LoVo (cell line): ENCODE results near the gene PDCD1.

Experiments used
- DNase-seq: peaks from one replicate; pipeline ENCODE4 v3.0.0-alpha.2; 2016; ENCODE audit warnings: low spot score

PDCD1 gene

DNA sequence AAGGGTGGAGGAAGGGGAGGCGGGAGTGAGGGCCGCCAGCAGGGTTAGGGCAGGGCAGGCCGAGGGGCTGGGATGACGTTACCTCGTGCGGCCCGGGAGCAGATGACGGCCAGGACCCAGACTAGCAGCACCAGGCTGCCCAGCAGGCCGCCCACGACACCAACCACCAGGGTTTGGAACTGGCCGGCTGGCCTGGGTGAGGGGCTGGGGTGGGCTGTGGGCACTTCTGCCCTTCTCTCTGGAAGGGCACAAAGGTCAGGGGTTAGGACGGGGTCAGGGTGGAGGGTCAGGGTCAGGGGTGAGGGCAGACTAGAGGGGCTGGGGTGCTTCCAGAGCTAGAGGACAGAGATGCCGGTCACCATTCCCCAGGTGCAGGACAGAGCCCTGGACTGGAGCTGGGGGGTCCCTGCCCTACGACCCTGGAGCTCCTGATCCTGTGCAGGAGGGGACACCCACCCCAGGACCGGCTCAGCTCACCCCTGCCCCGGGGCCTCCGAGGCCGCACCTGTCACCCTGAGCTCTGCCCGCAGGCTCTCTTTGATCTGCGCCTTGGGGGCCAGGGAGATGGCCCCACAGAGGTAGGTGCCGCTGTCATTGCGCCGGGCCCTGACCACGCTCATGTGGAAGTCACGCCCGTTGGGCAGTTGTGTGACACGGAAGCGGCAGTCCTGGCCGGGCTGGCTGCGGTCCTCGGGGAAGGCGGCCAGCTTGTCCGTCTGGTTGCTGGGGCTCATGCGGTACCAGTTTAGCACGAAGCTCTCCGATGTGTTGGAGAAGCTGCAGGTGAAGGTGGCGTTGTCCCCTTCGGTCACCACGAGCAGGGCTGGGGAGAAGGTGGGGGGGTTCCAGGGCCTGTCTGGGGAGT is 6.3 kb downstream of the PDCD1 start:
- DNase-seq = no peak

GRCh38 chr2:241851325-241852115 is 7.2 kb downstream of the PDCD1 start:
- no peak for DNase-seq

DNA sequence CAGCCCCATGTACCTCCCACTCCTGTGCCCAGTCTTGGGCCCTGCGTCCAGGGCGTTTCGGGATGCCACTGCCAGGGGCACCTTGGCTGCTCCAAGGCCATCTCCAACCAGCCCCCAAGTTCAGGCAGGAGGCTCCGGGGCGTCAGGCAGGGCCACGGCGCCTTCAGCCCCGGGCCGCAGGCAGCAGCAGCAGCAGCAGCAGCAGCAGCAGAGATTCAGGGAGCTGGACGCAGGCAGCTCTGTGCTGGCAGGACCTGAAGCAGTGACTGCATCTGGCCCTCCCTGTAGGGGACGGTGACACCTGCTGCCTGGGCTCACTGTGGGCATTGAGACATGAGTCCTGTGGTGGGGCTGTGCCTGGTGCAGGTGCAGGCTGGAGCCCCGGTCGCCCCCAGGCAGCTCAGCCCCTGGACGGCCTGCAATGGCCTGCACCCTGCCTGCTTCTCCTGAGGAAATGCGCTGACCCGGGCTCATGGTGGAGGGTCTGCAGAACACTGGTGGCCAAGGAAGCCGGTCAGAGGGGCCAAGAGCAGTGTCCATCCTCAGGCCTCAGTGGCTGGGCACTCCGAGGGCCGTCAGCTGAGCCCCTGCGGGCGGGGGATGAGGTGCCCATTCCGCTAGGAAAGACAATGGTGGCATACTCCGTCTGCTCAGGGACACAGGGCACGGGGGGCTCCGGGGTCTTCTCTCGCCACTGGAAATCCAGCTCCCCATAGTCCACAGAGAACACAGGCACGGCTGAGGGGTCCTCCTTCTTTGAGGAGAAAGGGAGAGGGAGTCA is 8.0 kb downstream of the PDCD1 start:
- no peak for DNase-seq

- DNase-seq = no peak
Observed at GRCh38 chr2:241849616-241850543, 8.8 kb downstream of the PDCD1 start.

GRCh38 chr2:241848761-241849615 is 9.7 kb downstream of the PDCD1 start:
- DNase-seq = no peak

DNA sequence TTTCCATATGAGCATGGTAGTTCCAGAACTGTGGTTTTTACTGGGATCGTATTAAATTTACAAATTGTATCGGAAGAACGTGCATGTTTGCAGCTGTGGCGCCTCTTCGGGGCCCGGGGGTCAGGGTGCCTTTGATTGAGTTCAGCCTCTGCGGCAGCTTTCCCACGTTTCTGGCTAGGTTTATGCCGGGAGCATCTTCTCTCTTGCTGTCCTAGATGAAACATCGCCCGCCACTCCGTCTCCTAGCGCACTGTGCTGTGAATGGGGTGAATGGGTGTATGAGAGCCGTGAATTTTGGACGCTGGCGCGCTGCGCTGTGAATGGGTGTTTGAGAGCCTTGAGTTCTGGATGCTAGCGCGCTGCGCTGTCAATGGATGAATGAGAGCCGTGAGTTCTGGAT is 12.3 kb downstream of the PDCD1 start:
- no peak for DNase-seq

DNA sequence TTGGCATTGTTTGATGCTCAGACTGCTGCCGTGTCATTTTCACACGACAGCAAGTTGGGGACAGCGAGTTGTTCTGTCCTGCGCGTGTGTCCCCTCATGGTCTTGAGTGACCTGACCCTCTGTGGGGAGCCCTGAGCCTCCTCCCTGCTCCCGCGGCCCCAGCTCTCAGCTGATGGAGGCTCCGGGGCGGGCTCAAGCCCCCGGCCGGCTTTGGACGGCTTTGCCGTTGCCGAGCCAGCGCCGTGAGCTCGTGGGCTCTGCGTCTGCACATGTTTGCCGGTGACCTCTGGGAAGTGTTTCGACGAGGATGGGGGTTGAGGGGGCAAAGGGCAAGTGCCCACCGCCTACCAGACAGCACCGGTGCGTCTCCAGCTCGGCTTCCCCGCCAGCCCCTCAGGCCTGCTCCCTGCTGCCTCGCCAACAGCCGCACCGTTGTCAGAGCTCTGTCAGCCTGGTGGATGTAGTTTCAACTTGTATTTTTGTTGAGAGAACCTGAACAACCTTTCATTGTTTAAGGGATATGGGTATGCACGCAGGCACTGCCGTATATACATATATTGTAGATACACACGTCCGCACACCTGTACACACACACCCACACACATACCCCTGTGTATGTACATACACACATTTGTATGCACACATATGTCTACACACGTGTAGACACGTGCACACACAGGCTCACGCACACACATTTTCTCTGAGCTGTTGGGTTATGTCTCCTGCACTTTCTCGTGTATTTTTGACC is 13.7 kb downstream of the PDCD1 start:
- no peak for DNase-seq

- peak; percentile 85 for DNase-seq
Observed at GRCh38 chr2:241844066-241844728, 14.5 kb downstream of the PDCD1 start.

GRCh38 chr2:241843321-241844065 is 15.2 kb downstream of the PDCD1 start:
- no peak for DNase-seq

DNA sequence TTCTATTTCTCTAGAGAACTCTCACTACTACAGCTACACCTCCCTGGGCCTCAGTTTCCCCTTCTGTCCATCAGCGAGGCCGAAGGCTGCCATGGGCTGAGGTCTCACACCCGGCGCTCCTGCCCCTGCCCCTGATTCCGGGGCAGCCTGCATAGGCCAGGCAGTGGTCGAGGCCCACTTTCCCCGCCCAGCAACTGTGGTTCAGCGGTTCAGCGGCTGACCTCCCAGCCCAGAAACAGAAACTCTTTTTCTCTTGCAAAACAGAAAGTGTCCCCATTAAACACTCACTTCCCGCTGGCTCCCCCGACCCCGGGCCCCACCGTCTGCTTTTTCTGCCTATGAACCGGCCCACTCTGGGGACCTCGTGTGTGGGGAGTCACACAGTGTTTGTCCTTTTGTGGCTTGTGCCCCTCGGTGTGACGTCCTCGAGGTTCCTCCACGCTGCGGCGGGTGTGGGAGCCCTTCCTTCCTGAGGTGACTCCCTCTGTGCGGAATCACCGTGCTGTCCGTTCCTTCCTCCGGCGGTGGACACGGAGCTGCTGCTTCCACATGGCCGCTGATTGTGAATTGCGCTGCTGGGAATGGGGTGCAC is 16.0 kb downstream of the PDCD1 start:
- DNase-seq = no peak

GRCh38 chr2:241842067-241842415 is 16.7 kb downstream of the PDCD1 start:
- DNase-seq = no peak

GRCh38 chr2:241841181-241842066 is 17.3 kb downstream of the PDCD1 start:
- no peak for DNase-seq

- no peak for DNase-seq
Observed at GRCh38 chr2:241837197-241837965, 21.3 kb downstream of the PDCD1 start.

GRCh38 chr2:241836292-241836691 is 22.4 kb downstream of the PDCD1 start:
- DNase-seq = no peak

DNA sequence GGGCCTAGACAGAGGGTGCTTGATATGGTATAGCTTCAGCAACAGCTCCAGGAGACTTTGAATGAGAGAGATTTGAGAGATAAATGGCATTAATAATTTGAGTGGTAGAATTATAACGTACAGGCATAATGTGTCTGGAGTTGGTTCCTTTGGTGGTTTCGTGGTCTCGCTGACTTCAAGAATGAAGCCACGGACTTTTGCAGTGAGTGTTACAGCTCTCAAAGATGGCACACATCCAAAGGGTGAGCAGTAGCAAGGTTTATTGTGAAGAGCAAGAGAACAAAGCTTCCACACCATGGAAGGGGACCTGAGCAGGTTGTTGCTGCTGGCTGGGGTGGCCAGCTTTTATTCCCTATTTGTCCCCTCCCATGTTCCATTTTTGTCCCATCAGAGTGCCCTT is 23.1 kb downstream of the PDCD1 start:
- no peak for DNase-seq

GRCh38 chr2:241834527-241835210 is 24.0 kb downstream of the PDCD1 start:
- DNase-seq = no peak
